ENCODE measurements around the gene CDH5. TPM values are rescaled to one million over a fixed set of nuclear protein-coding genes. Genes with fewer than 3 reads are reported as not detected.
"Not testable (repeated sequence)": the region's sequence is repeated elsewhere in the genome, so short reads cannot be mapped to it uniquely, and the experiment has no call there.

Gene CDH5
- total RNA-seq: not detected in 2 replicates

- intact Hi-C loops (cut with micrococcal nuclease): no loop called here
Observed at GRCh38 chr16:66366433-66367299, at the start of gene CDH5. TSS of gene CDH5 (plus strand) at chr16:66366691. CDS start at chr16:66379338, 12,647 bp downstream.

- intact Hi-C loops (cut with micrococcal nuclease): no loop called here
Observed at GRCh38 chr16:66318505-66318904, 48.0 kb upstream of the CDH5 start.

- intact Hi-C loops (cut with micrococcal nuclease): no loop called here
Observed at GRCh38 chr16:66320774-66321173, 45.7 kb upstream of the CDH5 start.

GRCh38 chr16:66322174-66322573 lies 44.3 kb upstream of the CDH5 start:
- intact Hi-C loops (cut with micrococcal nuclease): no loop called here

GRCh38 chr16:66324815-66325515 lies 41.5 kb upstream of the CDH5 start:
- intact Hi-C loops (cut with micrococcal nuclease): no loop called here

GRCh38 chr16:66325717-66326376 lies 40.6 kb upstream of the CDH5 start:
- intact Hi-C loops (cut with micrococcal nuclease): no loop called here

GRCh38 chr16:66326991-66327513 lies 39.4 kb upstream of the CDH5 start:
- intact Hi-C loops (cut with micrococcal nuclease): no loop called here

- intact Hi-C loops (cut with micrococcal nuclease): no loop called here
Observed at GRCh38 chr16:66328282-66328681, 38.2 kb upstream of the CDH5 start.

GRCh38 chr16:66331464-66331863 lies 35.0 kb upstream of the CDH5 start:
- intact Hi-C loops (cut with micrococcal nuclease): not testable (repeated sequence)

GRCh38 chr16:66332634-66333610 lies 33.6 kb upstream of the CDH5 start:
- intact Hi-C loops (cut with micrococcal nuclease): no loop called here

- intact Hi-C loops (cut with micrococcal nuclease): no loop called here
Observed at GRCh38 chr16:66334853-66335574, 31.5 kb upstream of the CDH5 start.

- intact Hi-C loops (cut with micrococcal nuclease): no loop called here
Observed at GRCh38 chr16:66335704-66336329, 30.7 kb upstream of the CDH5 start.

GRCh38 chr16:66337463-66338188 lies 28.9 kb upstream of the CDH5 start:
- intact Hi-C loops (cut with micrococcal nuclease): no loop called here

- intact Hi-C loops (cut with micrococcal nuclease): no loop called here
Observed at GRCh38 chr16:66342294-66342900, 24.1 kb upstream of the CDH5 start.

GRCh38 chr16:66344533-66345145 lies 21.9 kb upstream of the CDH5 start:
- intact Hi-C loops (cut with micrococcal nuclease): no loop called here

- intact Hi-C loops (cut with micrococcal nuclease): no loop called here
Observed at GRCh38 chr16:66346221-66346620, 20.3 kb upstream of the CDH5 start.

- intact Hi-C loops (cut with micrococcal nuclease): no loop called here
Observed at GRCh38 chr16:66352304-66352703, 14.2 kb upstream of the CDH5 start.

- intact Hi-C loops (cut with micrococcal nuclease): no loop called here
Observed at GRCh38 chr16:66353055-66353454, 13.4 kb upstream of the CDH5 start.

Data from T-helper 1 cell treated with Interleukin-12 subunit alpha and Interleukin-12 subunit beta and Interleukin-4 antibody, amounts not matched to agents 30 ng/mL and 1 ng/mL, for 36 hours (primary cell).